H1 (cell line): ENCODE measurements around the gene ETFBKMT. TPM values are rescaled to one million over a fixed set of nuclear protein-coding genes. Genes with fewer than 3 reads are reported as not detected.

Experiments
- BACH1 ChIP-seq: IDR thresholded peaks from 2 replicates; pipeline ENCODE4 v1.6.1; 2012; ENCODE audit warnings: low read length, improper control_type of control experiment
- NRF1 ChIP-seq: IDR thresholded peaks from 2 replicates; pipeline ENCODE4 v1.6.1; 2011; ENCODE audit warnings: mild to moderate bottlenecking, low read depth, low read length, improper control_type of control experiment
- polyA plus RNA-seq, 7 experiments: library from polyadenylated mRNA; depleted of rRNA in 3 of 7; stranded (reverse) in 5 of 7; unstranded in 2 of 7; fragments of >200 nt in 5 of 7; fragments of 200-250 nt in 2 of 7; gene quantifications; 1 replicate in 5 of 7; 2 replicates in 1 of 7; 4 replicates in 1 of 7; pipeline versions ENCODE4 v1.2.1 to v1.2.3, GENCODE V29; 2011 to 2013; ENCODE audit warnings: missing spikeins in 2 of 7, mixed read lengths in 2 of 7
- total RNA-seq: library from RNA; stranded (reverse); fragmentation: NEBNext Ultra II Directional; extraction: Animal tissue kit (Norgen Biotek cat#: 25700); gene quantifications from 2 replicates; pipeline ENCODE4 v1.2.1, GENCODE V29; 2021
- TF ChIP-seq, protein P1 (sequence below): fragments of 300-600 bp; sonication (generic); IDR thresholded peaks from 2 replicates; pipeline ENCODE4 v1.7.1; 2012; ENCODE audit warnings: low read length, moderate library complexity, mild to moderate bottlenecking, inconsistent platforms; ENCODE audit not compliant: insufficient replicate concordance

Gene ETFBKMT
- total and polyA plus RNA-seq, 2 of the 8 experiments (the other 6 are each of a cell fraction or from before 2014, with no cell fraction given), result 0.59 to 1.7 TPM

DNA sequence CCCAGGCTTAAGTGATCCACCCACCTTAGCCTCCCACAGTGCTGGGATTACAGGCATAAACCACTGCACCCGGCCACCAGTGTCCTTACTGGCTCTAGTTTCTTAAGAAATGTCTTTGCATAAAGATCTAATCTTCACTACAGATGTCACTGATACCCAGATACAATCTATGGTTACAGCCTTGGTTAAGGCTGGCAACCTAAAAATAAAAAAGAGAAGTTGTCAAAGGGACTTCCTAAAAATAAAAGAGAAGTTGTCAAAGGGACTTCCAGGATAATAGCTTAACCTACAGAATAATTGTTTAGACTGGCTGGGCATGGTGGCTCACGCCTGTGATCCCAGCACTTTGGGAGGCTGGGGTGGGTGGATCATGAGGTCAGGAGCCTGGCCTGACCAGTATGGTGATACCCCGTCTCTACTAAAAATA lies 27.6 kb downstream of the ETFBKMT start (continued):
- TF ChIP-seq, protein P1, sequence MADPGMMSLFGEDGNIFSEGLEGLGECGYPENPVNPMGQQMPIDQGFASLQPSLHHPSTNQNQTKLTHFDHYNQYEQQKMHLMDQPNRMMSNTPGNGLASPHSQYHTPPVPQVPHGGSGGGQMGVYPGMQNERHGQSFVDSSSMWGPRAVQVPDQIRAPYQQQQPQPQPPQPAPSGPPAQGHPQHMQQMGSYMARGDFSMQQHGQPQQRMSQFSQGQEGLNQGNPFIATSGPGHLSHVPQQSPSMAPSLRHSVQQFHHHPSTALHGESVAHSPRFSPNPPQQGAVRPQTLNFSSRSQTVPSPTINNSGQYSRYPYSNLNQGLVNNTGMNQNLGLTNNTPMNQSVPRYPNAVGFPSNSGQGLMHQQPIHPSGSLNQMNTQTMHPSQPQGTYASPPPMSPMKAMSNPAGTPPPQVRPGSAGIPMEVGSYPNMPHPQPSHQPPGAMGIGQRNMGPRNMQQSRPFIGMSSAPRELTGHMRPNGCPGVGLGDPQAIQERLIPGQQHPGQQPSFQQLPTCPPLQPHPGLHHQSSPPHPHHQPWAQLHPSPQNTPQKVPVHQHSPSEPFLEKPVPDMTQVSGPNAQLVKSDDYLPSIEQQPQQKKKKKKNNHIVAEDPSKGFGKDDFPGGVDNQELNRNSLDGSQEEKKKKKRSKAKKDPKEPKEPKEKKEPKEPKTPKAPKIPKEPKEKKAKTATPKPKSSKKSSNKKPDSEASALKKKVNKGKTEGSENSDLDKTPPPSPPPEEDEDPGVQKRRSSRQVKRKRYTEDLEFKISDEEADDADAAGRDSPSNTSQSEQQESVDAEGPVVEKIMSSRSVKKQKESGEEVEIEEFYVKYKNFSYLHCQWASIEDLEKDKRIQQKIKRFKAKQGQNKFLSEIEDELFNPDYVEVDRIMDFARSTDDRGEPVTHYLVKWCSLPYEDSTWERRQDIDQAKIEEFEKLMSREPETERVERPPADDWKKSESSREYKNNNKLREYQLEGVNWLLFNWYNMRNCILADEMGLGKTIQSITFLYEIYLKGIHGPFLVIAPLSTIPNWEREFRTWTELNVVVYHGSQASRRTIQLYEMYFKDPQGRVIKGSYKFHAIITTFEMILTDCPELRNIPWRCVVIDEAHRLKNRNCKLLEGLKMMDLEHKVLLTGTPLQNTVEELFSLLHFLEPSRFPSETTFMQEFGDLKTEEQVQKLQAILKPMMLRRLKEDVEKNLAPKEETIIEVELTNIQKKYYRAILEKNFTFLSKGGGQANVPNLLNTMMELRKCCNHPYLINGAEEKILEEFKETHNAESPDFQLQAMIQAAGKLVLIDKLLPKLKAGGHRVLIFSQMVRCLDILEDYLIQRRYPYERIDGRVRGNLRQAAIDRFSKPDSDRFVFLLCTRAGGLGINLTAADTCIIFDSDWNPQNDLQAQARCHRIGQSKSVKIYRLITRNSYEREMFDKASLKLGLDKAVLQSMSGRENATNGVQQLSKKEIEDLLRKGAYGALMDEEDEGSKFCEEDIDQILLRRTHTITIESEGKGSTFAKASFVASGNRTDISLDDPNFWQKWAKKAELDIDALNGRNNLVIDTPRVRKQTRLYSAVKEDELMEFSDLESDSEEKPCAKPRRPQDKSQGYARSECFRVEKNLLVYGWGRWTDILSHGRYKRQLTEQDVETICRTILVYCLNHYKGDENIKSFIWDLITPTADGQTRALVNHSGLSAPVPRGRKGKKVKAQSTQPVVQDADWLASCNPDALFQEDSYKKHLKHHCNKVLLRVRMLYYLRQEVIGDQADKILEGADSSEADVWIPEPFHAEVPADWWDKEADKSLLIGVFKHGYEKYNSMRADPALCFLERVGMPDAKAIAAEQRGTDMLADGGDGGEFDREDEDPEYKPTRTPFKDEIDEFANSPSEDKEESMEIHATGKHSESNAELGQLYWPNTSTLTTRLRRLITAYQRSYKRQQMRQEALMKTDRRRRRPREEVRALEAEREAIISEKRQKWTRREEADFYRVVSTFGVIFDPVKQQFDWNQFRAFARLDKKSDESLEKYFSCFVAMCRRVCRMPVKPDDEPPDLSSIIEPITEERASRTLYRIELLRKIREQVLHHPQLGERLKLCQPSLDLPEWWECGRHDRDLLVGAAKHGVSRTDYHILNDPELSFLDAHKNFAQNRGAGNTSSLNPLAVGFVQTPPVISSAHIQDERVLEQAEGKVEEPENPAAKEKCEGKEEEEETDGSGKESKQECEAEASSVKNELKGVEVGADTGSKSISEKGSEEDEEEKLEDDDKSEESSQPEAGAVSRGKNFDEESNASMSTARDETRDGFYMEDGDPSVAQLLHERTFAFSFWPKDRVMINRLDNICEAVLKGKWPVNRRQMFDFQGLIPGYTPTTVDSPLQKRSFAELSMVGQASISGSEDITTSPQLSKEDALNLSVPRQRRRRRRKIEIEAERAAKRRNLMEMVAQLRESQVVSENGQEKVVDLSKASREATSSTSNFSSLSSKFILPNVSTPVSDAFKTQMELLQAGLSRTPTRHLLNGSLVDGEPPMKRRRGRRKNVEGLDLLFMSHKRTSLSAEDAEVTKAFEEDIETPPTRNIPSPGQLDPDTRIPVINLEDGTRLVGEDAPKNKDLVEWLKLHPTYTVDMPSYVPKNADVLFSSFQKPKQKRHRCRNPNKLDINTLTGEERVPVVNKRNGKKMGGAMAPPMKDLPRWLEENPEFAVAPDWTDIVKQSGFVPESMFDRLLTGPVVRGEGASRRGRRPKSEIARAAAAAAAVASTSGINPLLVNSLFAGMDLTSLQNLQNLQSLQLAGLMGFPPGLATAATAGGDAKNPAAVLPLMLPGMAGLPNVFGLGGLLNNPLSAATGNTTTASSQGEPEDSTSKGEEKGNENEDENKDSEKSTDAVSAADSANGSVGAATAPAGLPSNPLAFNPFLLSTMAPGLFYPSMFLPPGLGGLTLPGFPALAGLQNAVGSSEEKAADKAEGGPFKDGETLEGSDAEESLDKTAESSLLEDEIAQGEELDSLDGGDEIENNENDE, result no peak
- TF ChIP-seq NRF1 (no peak), BACH1 (no peak)
- TF ChIP-seq, all 59 proteins: peak for 0
